WTC11 (cell line): ENCODE measurements around the gene ARTN. TPM values are rescaled to one million over a fixed set of nuclear protein-coding genes. Genes with fewer than 3 reads are reported as not detected.

Experiments used
- ATAC-seq: fragments of 200-7000 bp; cut with Tn5 transposase; 2 replicates; pipeline ENCODE4 v1.10.0; 2021; ENCODE audit warnings: mild to moderate bottlenecking, moderate library complexity
- CTCF ChIA-PET: fragments of 300-600 bp; sonication (Branson Sonifier 250); formaldehyde crosslinking; loops from one replicate; lab custom pipeline; 2021; ENCODE audit warnings: antibody characterized with exemption; lab: Charles Lee
- POLR2A ChIA-PET: fragments of 350-600 bp; sonication (Branson Sonifier 250); formaldehyde crosslinking; loops from one replicate; lab custom pipeline; 2021; ENCODE audit warnings: antibody characterized with exemption; lab: Charles Lee
- DNase-seq: peaks from one replicate; pipeline ENCODE4 v3.0.0; 2021; ENCODE audit warnings: low spot score
- H3K27ac Mint-ChIP-seq: 2 replicates; pipeline ENCODE4 v1.8.0; 2021; ENCODE audit warnings: mixed read lengths
- H3K27me3 Mint-ChIP-seq: 2 replicates; pipeline ENCODE4 v1.8.0; 2021; ENCODE audit warnings: low read depth, mild to moderate bottlenecking, moderate library complexity, mixed read lengths
- H3K36me3 Mint-ChIP-seq: 2 replicates; pipeline ENCODE4 v1.8.0; 2021; ENCODE audit warnings: mixed read lengths
- H3K4me1 Mint-ChIP-seq: 2 replicates; pipeline ENCODE4 v1.8.0; 2022; ENCODE audit warnings: mixed read lengths
- H3K4me3 Mint-ChIP-seq: 2 replicates; pipeline ENCODE4 v1.8.0; 2021; ENCODE audit warnings: mild to moderate bottlenecking, moderate library complexity, mixed read lengths
- H3K9me3 Mint-ChIP-seq: 2 replicates; pipeline ENCODE4 v1.8.0; 2021; ENCODE audit warnings: mixed read lengths
- EMX1 ChIP-seq: fragments of 250-450 bp; sonication (Bioruptor Pico); IDR thresholded peaks from 2 replicates; pipeline ENCODE4 v1.8.0; 2021; ENCODE audit warnings: mild to moderate bottlenecking
- ESRRA ChIP-seq: sonication (generic); formaldehyde crosslinking; IDR thresholded peaks from 2 replicates; pipeline ENCODE4 v1.8.1; 2022; ENCODE audit warnings: mild to moderate bottlenecking, missing genetic modification reagents, borderline replicate concordance
- ETV6 ChIP-seq: sonication (generic); formaldehyde crosslinking; IDR thresholded peaks from 2 replicates; pipeline ENCODE4 v1.8.1; 2022; ENCODE audit warnings: mild to moderate bottlenecking, missing genetic modification reagents
- FOXK1 ChIP-seq: sonication (generic); formaldehyde crosslinking; IDR thresholded peaks from 2 replicates; pipeline ENCODE4 v1.8.0; 2022; ENCODE audit warnings: mild to moderate bottlenecking, moderate library complexity, missing genetic modification reagents
- JAZF1 ChIP-seq: fragments of 250-450 bp; sonication (Bioruptor Pico); IDR thresholded peaks from 2 replicates; pipeline ENCODE4 v1.9.0; 2021; ENCODE audit warnings: moderate library complexity, mild to moderate bottlenecking, inconsistent platforms
- JUN ChIP-seq: sonication (generic); formaldehyde crosslinking; IDR thresholded peaks from 2 replicates; pipeline ENCODE4 v1.8.0; 2023; ENCODE audit warnings: mild to moderate bottlenecking, missing genetic modification reagents
- NR2C2 ChIP-seq: sonication (generic); formaldehyde crosslinking; IDR thresholded peaks from 2 replicates; pipeline ENCODE4 v1.8.0; 2022; ENCODE audit warnings: mild to moderate bottlenecking, missing genetic modification reagents
- PRRX2 ChIP-seq: fragments of 250-450 bp; sonication (Bioruptor Pico); IDR thresholded peaks from 2 replicates; pipeline ENCODE4 v1.8.0; 2021; ENCODE audit warnings: mild to moderate bottlenecking
- RELA ChIP-seq: sonication (generic); formaldehyde crosslinking; IDR thresholded peaks from 2 replicates; pipeline ENCODE4 v1.8.1; 2022; ENCODE audit warnings: missing genetic modification reagents, mild to moderate bottlenecking, borderline replicate concordance
- RORB ChIP-seq: fragments of 250-450 bp; sonication (Bioruptor Pico); IDR thresholded peaks from 2 replicates; pipeline ENCODE4 v1.9.0; 2021; ENCODE audit warnings: mild to moderate bottlenecking
- SMAD3 ChIP-seq: sonication (generic); formaldehyde crosslinking; IDR thresholded peaks from 2 replicates; pipeline ENCODE4 v1.8.0; 2022; ENCODE audit warnings: missing genetic modification reagents, mild to moderate bottlenecking, borderline replicate concordance
- SMAD4 ChIP-seq: sonication (generic); formaldehyde crosslinking; IDR thresholded peaks from 2 replicates; pipeline ENCODE4 v1.8.0; 2022; ENCODE audit warnings: mild to moderate bottlenecking, missing genetic modification reagents
- TEAD4 ChIP-seq: sonication (generic); formaldehyde crosslinking; IDR thresholded peaks from 2 replicates; pipeline ENCODE4 v1.8.0; 2022; ENCODE audit warnings: mild to moderate bottlenecking, missing genetic modification reagents
- TP53 ChIP-seq: sonication (generic); formaldehyde crosslinking; IDR thresholded peaks from 2 replicates; pipeline ENCODE4 v1.8.1; 2023; ENCODE audit warnings: mild to moderate bottlenecking, missing genetic modification reagents
- ZNF121 ChIP-seq: sonication (generic); formaldehyde crosslinking; IDR thresholded peaks from 2 replicates; pipeline ENCODE4 v1.8.0; 2023; ENCODE audit warnings: missing genetic modification reagents
- ZNF232 ChIP-seq: sonication (generic); formaldehyde crosslinking; IDR thresholded peaks from 2 replicates; pipeline ENCODE4 v1.8.0; 2022; ENCODE audit warnings: mild to moderate bottlenecking, missing genetic modification reagents
- ZNF263 ChIP-seq: sonication (generic); formaldehyde crosslinking; IDR thresholded peaks from 2 replicates; pipeline ENCODE4 v1.8.1; 2022; ENCODE audit warnings: low read depth, mild to moderate bottlenecking, moderate library complexity, missing genetic modification reagents
- ZNF317 ChIP-seq: sonication (generic); formaldehyde crosslinking; IDR thresholded peaks from 2 replicates; pipeline ENCODE4 v1.8.1; 2023; ENCODE audit warnings: low read depth, mild to moderate bottlenecking, moderate library complexity, missing genetic modification reagents, borderline replicate concordance
- total RNA-seq: library from RNA; stranded (reverse); gene quantifications from 3 replicates; pipeline ENCODE4 v1.2.3, GENCODE V29; 2021
- TF ChIP-seq, protein P1 (sequence below): fragments of 250-450 bp; sonication (Bioruptor Pico); conservative IDR thresholded peaks from 2 replicates; pipeline ENCODE4 v1.9.0; 2021; ENCODE audit warnings: mild to moderate bottlenecking
- TF ChIP-seq, protein P2 (sequence below): sonication (generic); formaldehyde crosslinking; IDR thresholded peaks from 2 replicates; pipeline ENCODE4 v1.8.1; 2023; ENCODE audit warnings: mild to moderate bottlenecking, missing genetic modification reagents
- TF ChIP-seq, protein P3 (sequence below): sonication (generic); formaldehyde crosslinking; IDR thresholded peaks from 2 replicates; pipeline ENCODE4 v1.8.1; 2023; ENCODE audit warnings: mild to moderate bottlenecking, missing genetic modification reagents, moderate library complexity
- TF ChIP-seq, protein P4 (sequence below): sonication (generic); formaldehyde crosslinking; IDR thresholded peaks from 2 replicates; pipeline ENCODE4 v1.8.1; 2022; ENCODE audit warnings: mild to moderate bottlenecking, moderate library complexity, missing genetic modification reagents
- TF ChIP-seq, protein P5 (sequence below): sonication (generic); formaldehyde crosslinking; conservative IDR thresholded peaks from 2 replicates; pipeline ENCODE4 v1.8.1; 2022; ENCODE audit warnings: mild to moderate bottlenecking, missing genetic modification reagents
- TF ChIP-seq, protein P6 (sequence below): sonication (generic); formaldehyde crosslinking; IDR thresholded peaks from 2 replicates; pipeline ENCODE4 v1.8.0; 2023; ENCODE audit warnings: missing genetic modification reagents
- TF ChIP-seq, protein P7 (sequence below): sonication (generic); formaldehyde crosslinking; IDR thresholded peaks from 2 replicates; pipeline ENCODE4 v1.8.1; 2023; ENCODE audit warnings: mild to moderate bottlenecking, moderate library complexity, missing genetic modification reagents
- TF ChIP-seq, protein P8 (sequence below): sonication (generic); formaldehyde crosslinking; IDR thresholded peaks from 2 replicates; pipeline ENCODE4 v1.8.1; 2023; ENCODE audit warnings: mild to moderate bottlenecking, missing genetic modification reagents, borderline replicate concordance

ARTN gene
- total RNA-seq, 1 experiment from 2014 or later: 28.5 TPM

DNA sequence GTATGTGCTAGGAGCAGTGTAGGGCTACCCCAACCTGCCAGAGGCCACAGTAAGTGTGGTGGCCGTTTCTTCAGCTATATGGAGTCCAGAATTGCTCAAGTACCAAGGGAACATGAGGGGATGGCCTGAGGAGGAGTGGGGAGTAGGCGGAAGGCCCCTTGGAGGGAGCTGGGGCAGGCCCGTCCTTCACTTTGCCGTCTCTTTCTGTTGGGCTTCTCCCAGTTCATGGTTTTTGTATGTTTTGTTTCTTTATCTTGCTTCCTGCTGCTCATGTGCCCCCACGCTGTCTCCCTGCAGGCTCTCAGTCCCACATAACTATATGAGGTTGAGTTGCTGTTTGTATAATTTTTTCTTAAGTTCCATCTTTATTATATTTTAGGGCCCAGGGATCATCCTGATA is 30.3 kb downstream of the ARTN start:
- DNase-seq (no peak), ATAC-seq (no peak)
- ChIA-PET POLR2A (no interaction called here), CTCF (interaction anchor here (1.1 kb wide), 1 partner anchor 29 kb away, joined by 3 read pairs; no protein-coding TSS in a partner anchor)
- H3K27me3 Mint-ChIP-seq: no peaks in the 10 kb centered on the region
- 0 out of 2 replicates have a peak, but pooled peaks cover under 1% of the 10 kb centered on the region for H3K36me3 Mint-ChIP-seq
- H3K4me3 Mint-ChIP-seq: no peak overlapping the region
- TF ChIP-seq RELA (CRISPR knock-in tag) (no peak), RORB (CRISPR knock-in tag) (no peak), EMX1 (no peak), ZNF232 (CRISPR knock-in tag) (no peak), ESRRA (CRISPR knock-in tag) (no peak), ZNF263 (CRISPR knock-in tag) (no peak), JAZF1 (CRISPR knock-in tag) (no peak), NR2C2 (CRISPR knock-in tag) (no peak), SMAD3 (CRISPR knock-in tag) (no peak), JUN (CRISPR knock-in tag) (no peak), TP53 (no peak)
- TF ChIP-seq, protein P1, sequence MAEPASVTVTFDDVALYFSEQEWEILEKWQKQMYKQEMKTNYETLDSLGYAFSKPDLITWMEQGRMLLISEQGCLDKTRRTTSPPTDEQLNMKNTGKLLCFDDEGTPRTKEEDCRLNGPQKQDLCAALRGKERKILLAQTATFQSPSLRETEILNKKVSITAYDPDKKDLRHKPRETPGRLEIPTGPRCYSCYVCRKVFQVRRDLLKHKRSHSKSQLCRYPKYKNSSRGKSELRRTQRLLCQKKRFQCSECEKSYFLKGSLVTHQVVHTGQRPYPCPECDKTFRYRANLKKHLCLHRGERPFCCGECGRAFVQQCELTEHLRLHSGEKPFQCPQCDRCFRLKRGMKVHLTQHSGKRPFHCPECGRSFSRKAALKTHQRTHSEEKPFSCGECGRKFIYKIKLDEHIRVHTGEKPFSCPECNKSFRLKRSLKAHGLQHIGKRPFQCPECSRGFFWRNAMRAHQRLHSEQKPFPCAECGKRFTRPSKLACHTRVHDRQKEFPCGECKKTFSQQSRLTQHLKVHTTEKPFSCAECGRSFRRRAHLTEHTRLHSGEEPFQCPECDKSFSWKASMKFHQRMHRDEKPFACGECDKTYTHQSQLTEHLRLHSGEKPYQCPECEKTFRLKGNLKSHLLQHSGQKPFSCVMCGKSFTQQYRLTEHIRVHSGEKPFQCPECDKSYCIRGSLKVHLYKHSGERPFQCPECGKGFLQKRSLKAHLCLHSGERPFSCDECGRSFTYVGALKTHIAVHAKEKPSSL: no peak
- TF ChIP-seq, protein P2, sequence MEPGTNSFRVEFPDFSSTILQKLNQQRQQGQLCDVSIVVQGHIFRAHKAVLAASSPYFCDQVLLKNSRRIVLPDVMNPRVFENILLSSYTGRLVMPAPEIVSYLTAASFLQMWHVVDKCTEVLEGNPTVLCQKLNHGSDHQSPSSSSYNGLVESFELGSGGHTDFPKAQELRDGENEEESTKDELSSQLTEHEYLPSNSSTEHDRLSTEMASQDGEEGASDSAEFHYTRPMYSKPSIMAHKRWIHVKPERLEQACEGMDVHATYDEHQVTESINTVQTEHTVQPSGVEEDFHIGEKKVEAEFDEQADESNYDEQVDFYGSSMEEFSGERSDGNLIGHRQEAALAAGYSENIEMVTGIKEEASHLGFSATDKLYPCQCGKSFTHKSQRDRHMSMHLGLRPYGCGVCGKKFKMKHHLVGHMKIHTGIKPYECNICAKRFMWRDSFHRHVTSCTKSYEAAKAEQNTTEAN (CRISPR knock-in tag): no peak
- TF ChIP-seq, protein P3, sequence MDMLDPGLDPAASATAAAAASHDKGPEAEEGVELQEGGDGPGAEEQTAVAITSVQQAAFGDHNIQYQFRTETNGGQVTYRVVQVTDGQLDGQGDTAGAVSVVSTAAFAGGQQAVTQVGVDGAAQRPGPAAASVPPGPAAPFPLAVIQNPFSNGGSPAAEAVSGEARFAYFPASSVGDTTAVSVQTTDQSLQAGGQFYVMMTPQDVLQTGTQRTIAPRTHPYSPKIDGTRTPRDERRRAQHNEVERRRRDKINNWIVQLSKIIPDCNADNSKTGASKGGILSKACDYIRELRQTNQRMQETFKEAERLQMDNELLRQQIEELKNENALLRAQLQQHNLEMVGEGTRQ: no peak
- TF ChIP-seq, protein P4, sequence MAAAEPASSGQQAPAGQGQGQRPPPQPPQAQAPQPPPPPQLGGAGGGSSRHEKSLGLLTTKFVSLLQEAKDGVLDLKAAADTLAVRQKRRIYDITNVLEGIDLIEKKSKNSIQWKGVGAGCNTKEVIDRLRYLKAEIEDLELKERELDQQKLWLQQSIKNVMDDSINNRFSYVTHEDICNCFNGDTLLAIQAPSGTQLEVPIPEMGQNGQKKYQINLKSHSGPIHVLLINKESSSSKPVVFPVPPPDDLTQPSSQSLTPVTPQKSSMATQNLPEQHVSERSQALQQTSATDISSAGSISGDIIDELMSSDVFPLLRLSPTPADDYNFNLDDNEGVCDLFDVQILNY: no peak
- TF ChIP-seq, protein P5, sequence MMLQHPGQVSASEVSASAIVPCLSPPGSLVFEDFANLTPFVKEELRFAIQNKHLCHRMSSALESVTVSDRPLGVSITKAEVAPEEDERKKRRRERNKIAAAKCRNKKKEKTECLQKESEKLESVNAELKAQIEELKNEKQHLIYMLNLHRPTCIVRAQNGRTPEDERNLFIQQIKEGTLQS (CRISPR knock-in tag): no peak
- no peaks in the 10 kb centered on the region for H3K4me1 Mint-ChIP-seq
- no peak overlapping the region for H3K27ac Mint-ChIP-seq
- no peaks in the 10 kb centered on the region for H3K9me3 Mint-ChIP-seq

DNA sequence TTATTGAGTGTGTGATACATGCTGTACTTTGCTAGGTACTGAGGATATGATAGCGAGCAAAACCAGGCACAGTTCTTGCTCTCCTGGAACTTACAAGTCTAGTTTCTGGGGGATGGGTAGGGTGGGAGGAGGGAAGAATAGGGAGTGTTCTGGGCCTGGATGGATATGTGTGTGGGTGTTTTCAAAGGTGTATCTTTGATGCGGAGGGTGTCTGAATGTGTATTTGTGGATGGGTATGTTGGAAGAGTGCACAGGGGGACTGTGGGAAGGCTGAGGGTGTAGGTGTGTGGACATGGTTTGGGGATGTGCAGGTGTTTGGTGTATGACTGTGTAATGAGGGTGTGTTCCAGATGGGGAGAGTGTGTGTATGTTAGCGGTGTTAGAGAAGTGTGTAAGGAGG is 31.7 kb downstream of the ARTN start:
- POLR2A ChIA-PET: no interaction called here
- TF ChIP-seq TEAD4 (CRISPR knock-in tag) (no peak), ETV6 (CRISPR knock-in tag) (no peak), ZNF121 (CRISPR knock-in tag) (no peak), TP53 (no peak), SMAD4 (no peak), ZNF317 (CRISPR knock-in tag) (no peak), FOXK1 (CRISPR knock-in tag) (no peak), NR2C2 (CRISPR knock-in tag) (no peak), PRRX2 (no peak)
- TF ChIP-seq, protein P6, sequence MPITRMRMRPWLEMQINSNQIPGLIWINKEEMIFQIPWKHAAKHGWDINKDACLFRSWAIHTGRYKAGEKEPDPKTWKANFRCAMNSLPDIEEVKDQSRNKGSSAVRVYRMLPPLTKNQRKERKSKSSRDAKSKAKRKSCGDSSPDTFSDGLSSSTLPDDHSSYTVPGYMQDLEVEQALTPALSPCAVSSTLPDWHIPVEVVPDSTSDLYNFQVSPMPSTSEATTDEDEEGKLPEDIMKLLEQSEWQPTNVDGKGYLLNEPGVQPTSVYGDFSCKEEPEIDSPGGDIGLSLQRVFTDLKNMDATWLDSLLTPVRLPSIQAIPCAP (CRISPR knock-in tag): no peak
- TF ChIP-seq, protein P7, sequence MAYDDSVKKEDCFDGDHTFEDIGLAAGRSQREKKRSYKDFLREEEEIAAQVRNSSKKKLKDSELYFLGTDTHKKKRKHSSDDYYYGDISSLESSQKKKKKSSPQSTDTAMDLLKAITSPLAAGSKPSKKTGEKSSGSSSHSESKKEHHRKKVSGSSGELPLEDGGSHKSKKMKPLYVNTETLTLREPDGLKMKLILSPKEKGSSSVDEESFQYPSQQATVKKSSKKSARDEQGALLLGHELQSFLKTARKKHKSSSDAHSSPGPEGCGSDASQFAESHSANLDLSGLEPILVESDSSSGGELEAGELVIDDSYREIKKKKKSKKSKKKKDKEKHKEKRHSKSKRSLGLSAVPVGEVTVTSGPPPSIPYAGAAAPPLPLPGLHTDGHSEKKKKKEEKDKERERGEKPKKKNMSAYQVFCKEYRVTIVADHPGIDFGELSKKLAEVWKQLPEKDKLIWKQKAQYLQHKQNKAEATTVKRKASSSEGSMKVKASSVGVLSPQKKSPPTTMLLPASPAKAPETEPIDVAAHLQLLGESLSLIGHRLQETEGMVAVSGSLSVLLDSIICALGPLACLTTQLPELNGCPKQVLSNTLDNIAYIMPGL (CRISPR knock-in tag): no peak
- TF ChIP-seq, protein P8, sequence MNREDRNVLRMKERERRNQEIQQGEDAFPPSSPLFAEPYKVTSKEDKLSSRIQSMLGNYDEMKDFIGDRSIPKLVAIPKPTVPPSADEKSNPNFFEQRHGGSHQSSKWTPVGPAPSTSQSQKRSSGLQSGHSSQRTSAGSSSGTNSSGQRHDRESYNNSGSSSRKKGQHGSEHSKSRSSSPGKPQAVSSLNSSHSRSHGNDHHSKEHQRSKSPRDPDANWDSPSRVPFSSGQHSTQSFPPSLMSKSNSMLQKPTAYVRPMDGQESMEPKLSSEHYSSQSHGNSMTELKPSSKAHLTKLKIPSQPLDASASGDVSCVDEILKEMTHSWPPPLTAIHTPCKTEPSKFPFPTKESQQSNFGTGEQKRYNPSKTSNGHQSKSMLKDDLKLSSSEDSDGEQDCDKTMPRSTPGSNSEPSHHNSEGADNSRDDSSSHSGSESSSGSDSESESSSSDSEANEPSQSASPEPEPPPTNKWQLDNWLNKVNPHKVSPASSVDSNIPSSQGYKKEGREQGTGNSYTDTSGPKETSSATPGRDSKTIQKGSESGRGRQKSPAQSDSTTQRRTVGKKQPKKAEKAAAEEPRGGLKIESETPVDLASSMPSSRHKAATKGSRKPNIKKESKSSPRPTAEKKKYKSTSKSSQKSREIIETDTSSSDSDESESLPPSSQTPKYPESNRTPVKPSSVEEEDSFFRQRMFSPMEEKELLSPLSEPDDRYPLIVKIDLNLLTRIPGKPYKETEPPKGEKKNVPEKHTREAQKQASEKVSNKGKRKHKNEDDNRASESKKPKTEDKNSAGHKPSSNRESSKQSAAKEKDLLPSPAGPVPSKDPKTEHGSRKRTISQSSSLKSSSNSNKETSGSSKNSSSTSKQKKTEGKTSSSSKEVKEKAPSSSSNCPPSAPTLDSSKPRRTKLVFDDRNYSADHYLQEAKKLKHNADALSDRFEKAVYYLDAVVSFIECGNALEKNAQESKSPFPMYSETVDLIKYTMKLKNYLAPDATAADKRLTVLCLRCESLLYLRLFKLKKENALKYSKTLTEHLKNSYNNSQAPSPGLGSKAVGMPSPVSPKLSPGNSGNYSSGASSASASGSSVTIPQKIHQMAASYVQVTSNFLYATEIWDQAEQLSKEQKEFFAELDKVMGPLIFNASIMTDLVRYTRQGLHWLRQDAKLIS (CRISPR knock-in tag): no peak

More for the DNA sequence above, 31.7 kb downstream of the ARTN start:
- ATAC-seq (no peak), DNase-seq (no peak)
- Mint-ChIP-seq H3K27ac (no peak overlapping the region), H3K36me3 (no peaks in the 10 kb centered on the region), H3K9me3 (no peaks in the 10 kb centered on the region), H3K4me1 (peaks cover 6% of the 10 kb centered on the region; the same call in 1 of the 2 replicates), H3K27me3 (no peaks in the 10 kb centered on the region), H3K4me3 (no peak overlapping the region)
- CTCF ChIA-PET: no interaction called here
